NCI-H1694 treated with DMSO at 0.1 percent for 48 hours (cell line): Measurements from ENCODE around the gene CHTF18.

Experiments used
- DNase-seq: peaks from one replicate; lab custom pipeline; 2025; lab: John Stamatoyannopoulos, UW

The CHTF18 gene

GRCh38 chr16:794091-794822 is 5.8 kb downstream of the CHTF18 start:
- DNase-seq, result no peak

DNA sequence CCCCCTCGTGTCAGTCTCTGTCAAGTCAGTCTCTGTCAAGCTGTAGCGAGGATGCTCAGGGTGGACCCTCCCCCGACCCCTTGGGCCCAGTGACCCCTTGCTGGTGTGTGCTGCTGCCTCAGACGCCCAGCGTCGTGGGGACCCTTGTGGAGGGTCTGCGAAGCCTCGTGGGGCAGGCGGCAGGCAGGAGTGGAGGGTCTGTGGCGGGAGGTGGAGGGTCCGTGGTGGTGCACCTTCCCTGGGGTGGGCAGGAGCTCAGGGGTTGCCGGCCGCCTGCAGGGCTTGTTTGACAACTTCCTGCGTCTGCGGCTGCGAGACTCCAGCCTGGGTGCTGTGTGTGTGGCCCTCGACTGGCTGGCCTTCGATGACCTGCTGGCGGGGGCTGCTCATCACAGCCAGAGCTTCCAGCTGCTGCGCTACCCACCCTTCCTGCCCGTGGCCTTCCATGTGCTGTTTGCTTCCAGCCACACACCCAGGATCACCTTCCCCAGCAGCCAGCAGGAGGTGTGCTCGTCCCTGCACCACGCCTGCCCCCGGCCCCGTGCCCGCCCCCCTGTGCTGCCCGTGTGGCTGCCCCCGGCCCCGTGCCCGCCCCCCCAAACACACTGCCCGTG is 6.5 kb downstream of the CHTF18 start:
- DNase-seq, result no peak

DNA sequence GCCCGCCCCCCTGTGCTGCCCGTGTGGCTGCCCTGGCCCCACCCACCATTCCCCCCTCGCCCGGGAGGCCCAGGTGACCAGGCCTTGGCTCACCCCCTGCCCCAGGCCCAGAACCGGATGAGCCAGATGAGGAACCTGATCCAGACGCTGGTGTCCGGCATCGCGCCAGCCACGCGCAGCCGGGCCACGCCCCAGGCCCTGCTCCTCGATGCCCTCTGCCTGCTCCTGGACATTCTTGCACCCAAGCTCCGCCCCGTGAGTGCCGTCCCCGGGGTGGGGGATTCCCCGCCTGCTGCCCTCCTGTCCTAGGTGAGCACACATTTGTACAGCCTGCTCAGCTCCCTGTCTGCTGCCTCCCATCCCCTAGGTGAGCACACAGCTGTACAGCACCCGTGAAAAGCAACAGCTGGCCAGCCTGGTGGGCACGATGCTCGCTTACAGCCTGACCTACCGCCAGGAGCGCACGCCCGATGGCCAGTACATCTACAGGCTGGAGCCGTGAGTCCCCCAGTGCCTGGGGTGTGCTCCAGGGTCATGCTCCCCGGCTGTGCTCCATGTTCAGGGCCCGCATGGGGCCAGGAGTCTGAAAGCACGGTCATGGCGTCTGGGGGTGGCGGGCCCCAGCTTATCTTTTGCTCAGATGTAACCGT is 7.3 kb downstream of the CHTF18 start:
- DNase-seq, result no peak

GRCh38 chr16:796296-797119 is 8.1 kb downstream of the CHTF18 start:
- no peak for DNase-seq

GRCh38 chr16:797120-797420 is 8.7 kb downstream of the CHTF18 start:
- DNase-seq, result no peak

- DNase-seq, result no peak
Observed at GRCh38 chr16:797686-798085, 9.3 kb downstream of the CHTF18 start.

GRCh38 chr16:798666-799065 is 10.2 kb downstream of the CHTF18 start:
- no peak for DNase-seq

DNA sequence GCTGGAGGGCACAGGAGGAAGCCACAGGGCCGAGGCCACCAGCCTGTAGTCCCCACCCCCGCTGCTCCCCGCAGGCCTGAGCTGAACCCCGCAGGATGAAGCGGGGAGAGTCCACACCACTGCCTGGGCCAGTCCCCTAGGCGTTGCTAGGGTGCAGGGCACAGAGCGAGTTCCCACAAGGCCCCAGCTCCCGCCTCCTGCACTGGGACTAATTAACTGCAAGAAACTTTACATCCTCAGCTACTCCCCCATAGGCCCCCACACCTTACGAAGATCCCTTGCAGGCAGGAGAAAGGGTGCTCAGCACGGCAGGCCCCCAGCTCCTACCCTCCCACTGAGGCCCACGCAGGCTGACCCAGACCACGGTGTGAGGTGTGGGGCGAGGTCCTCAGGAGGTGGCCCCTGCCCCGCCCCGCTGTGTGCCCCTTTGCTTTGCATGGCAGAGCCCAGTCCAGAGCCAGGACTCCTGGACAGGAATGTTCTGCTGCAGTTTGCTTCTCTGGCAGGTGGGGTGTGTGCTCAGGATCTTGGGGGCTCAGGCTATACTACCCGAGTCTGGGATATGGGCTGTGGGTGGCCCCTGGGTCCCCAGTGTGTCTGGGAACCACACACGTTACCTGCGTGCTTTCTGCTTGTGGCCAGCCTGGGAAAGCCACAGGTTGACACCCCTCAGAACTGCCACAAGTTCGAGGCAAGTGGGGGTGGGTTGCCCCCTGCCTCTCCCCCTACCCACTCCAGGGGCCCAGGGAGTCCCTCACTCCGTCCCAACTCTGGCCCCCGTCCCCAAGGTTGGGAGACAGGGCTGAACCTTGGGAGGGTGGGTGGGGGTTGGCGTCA is 10.9 kb downstream of the CHTF18 start:
- DNase-seq, result no peak

DNA sequence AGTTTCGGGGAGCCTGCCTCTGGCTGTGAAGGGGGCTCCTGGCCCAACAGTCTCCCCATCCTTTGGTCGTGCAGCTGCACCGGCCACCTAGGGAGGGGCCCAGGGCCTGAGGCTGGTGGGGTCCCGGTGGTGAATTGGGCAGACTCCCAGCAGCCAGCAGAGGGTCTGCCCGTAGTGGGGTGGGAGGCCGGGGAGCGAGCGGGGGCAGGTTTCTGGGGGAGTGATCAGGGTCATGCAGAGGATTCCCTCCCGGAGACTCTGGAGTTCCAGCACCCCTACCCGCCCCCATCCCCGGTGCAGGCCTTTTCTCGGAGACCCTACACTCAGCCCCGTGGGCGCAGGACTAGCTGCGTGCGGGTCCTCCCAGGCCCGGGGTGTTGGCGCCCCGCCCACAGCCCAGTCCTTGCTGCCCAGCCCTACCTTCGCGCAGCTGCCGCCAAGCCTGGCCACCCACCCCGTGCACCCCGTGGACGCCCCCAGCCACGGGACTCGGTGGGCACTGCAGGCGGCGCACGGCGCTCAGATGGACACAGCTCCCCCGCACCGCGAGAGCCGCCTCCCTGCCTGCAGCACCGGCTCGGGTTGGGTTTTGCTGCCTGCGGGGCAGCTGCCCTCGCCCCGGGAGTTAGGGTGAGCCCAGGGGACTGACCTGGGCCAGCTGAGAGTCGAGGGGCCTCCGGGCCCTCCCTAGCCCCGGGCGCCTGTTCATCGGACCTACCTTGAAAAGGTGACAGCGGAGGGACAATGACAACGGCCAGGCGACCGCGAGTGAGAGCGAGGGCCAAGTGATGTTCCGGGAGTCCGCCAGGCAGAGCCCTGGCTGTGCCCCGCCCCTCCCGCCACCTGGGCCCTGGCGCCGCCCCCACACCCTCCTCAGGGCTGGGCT is 11.8 kb downstream of the CHTF18 start, which contains the start of gene GNG13:
GNG13 (minus strand) TSS at position 787 of the 886 bp plus-strand sequence. CDS start 1,657 bp downstream, outside the sequence.
- no peak for DNase-seq

DNA sequence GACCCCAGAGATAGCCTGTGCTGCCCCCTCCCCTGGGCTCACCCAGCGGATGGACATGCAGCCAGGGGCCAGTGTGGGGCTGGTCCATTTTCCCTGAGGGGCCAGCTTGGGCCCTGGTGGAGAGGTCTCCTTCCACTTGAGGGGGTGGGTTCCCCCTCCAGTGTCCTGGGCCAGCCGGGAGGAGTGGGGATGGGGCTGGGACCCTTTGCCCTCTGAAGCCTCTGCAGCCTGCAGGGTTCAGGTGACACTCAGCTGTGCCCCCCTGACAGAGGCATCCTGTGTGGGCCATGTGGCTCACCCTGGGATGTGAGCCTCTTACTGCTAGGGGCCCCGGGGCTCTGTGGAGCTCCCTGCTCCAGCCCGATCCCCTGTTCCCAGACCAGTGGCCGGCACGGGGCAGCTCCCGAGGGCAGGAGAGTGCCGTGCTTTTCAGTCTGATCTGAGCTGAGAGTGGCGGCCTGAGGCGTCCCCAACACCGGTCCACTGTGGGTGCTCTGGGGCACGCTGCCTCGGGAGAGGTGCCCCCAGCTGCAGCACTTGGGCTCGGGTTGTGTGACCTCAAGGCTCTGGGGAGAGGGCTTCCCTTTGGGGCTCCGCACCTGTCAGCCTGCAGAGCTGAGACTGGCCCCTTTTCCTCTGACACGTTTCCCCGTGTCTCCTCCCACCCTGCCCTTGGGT is 12.6 kb downstream of the CHTF18 start:
- no peak for DNase-seq

DNA sequence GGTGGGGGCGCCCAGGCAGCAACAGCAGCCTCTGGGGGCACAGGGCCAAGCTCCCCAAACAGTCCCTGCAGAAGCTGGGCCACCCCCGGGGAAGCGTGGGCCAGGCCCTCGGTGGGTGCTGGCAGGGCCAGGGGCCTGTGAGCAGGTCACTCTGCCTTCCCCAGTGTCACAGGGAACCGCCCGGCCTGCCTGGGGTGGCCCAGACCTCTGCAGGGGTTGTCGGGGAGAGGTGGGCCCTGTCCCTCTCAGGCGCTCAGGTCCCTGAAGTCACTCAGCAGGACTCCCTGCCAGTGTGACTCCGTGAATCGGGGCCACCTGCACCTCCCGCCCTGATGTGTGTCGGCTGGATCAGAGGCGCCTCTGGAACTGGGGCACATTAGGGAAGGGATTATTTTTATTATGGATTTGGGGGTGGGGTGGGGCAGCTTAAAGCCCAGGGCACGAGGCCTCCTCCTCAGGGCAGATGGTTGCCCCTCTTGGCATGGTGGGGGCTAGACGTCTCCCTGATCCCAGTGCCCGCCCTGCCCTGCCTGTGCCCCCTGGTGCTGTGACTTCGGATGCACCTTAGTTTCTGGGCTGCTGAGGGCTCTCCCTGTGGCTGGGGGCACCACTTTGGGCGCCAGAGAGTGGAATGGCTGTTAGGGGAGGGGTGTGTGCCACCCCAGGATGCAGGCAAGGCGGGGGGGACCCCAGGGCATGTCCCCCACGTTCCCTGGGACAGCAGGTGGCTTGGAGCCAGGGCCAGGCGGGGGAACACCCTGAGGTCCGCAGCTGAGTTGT is 13.4 kb downstream of the CHTF18 start:
- DNase-seq, result no peak

DNA sequence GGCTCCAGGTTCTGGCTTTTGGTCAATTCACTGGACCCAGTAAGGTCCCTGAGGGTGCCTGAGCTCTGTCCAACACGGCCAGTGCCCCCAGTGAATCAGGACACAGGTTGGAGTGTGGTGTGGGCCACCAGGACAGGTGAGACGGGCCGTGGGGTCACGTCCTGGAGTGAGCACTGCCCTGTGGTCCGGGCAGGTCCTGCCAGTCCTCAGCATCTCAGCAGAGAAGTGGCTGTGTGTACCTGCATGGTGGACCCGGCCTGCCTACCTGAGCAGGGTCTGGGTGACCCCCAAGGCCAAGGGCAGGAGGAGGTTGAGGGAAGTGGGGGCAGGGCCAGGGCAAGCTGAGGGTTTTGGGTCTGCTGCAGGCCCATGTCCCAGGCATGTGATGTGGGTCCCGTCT is 14.0 kb downstream of the CHTF18 start:
- no peak for DNase-seq

- no peak for DNase-seq
Observed at GRCh38 chr16:802914-803753, 14.7 kb downstream of the CHTF18 start.

DNA sequence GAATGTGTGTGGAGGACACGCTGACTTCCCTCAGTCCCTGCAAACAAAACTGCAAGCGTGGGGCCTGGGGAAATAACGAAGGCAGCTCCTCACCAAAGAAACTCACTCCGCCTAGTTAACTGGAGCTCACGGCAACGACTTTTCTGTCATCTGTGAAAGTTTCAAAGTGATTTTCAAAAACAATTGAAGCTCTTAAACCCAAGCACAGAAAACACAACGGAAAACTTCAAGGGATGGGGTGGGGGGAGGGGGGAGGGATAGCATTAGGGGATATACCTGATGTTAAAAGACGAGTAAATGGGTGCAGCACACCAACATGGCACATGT is 15.3 kb downstream of the CHTF18 start:
- DNase-seq, result no peak

DNA sequence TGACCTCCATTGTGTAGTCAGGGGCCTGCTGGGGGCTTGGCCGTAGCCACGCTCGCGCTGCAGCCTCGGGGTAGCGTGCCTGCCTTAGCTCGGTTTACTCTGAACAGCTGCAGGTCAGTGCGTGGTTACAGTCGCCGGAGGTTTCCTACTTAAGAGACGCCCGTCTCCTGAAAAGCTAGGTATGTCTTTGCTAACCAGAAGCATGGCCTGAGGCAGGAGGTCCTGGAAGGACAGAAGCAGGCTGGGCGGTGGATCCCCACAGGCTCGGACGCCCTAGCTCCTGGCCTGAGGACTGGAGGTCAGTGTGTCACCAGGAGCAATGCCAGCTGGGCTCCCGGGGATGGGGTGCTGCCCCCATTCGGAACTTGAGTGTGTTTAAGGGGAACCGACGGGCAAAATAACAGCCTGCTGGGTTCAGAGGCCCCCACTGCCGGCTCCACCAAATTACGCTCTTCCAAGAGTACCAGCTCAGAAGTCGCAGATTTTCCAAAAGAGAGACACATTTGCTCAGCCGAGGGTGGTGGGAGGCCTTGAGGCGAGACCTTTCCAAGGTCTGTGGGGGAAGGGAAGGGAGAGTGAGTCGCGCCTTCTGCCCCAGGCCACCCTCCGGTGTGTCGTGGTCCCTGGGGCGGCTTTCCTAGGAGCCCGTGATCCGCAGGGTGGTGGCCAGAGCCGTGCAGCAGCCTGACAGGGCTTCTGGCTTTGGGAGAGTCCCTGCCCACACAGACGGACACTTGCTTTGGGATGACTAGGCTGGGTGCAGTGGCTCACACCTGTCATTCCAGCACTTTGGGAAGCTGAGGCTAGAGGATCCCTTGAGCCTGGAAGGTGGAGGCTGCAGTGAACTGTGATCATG is 16.0 kb downstream of the CHTF18 start:
- DNase-seq, result no peak

- no peak for DNase-seq
Observed at GRCh38 chr16:805474-805873, 17.1 kb downstream of the CHTF18 start.

DNA sequence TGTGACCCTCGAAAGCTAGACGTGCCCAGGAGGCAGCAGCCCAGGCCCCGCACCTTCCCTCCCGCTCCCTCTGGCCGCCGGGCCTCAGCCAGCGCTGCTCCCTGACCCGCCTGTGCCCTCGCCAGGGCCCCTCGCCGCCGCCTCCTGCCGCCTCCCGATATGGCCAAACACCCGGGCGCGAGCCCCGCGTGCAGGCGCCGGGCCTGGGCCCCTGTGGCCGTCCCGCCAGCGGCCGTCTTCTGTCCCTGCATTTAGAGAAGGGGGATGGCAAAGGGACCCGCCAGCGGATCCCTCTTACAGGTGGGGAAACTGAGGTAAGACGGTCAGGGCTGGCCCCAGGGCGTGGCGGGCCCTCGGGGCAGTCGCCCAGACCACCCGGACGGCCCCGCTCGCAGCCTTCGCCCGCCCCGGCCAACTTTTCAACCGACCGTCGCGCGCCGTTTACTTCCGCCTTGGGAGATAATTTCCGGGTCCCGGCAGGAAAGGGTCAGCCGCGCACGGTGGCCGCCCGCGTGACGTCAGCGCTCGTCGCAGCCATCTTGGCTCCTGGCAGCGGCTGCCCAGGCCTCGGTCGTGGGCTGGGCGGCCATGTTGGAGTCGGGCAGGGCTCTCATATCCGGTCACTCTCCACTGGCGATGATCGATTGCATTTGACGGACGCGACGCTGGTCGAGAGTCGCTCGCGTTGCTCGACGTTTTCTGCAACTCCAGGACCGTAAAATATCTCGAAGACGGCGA is 19.1 kb downstream of the CHTF18 start:
- DNase-seq, result peak; percentile 47
